OCI-LY3 (cell line): ENCODE data around the gene TRPM7.
"Not testable (repeated sequence)": the region's sequence is repeated elsewhere in the genome, so short reads cannot be mapped to it uniquely, and the experiment has no call there.

ENCODE experiments used
- CTCF ChIP-seq: fragments of 200-600, 300-600 bp; sonication (generic); IDR thresholded peaks from 2 replicates; pipeline ENCODE4 v1.5.1; 2014; ENCODE audit warnings: antibody characterized with exemption, low read length, low read depth
- EZH2phosphoT487 ChIP-seq: fragments of 200-600 bp; shearing (Covaris generic); IDR thresholded peaks from 2 replicates; pipeline ENCODE4 v1.6.1; 2018; ENCODE audit warnings: antibody characterized with exemption, mixed run types, low read depth

- not testable (repeated sequence) for TF ChIP-seq EZH2phosphoT487, CTCF
These were observed 69.6 kb downstream of the TRPM7 start for GRCh38 chr15:50616960-50617359.
